ENCODE results near the gene SMARCE1. TPM values are rescaled to one million over a fixed set of nuclear protein-coding genes. Genes with fewer than 3 reads are reported as not detected.

SMARCE1 gene
- polyA plus RNA-seq, 1 donor from 2014 or later = 248 TPM

DNA sequence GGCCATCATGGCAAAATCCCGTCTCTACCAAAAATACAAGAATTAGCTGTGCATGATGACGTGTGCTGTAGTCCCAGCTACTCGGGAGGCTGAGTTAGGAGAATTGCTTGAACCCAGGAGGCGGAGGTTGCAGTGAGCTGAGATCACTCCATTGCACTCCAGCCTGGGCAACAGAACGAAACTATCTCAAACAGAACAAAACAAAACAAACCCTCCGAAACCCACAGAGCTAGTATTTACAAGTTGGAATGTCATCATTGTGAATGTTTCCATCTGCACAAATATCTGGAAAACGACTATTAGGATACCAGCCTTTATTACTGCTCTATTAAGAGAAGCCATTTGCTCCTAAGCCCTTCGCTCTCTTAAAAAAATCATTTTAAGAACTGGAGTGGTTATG lies 26.0 kb downstream of the SMARCE1 start:
- Histone ChIP-seq H4K20me1 (ENCODE audit: insufficient read depth) (no peaks in the 10 kb centered on the region), H3K4me3 (ENCODE audit: low read length) (no peak overlapping the region), H3K4me2 (ENCODE audit: low read length) (no peak overlapping the region), H3K9ac (ENCODE audit: low read length) (no peak overlapping the region), H3K36me3 (ENCODE audit: insufficient read depth, low read length) (no peaks in the 10 kb centered on the region), H3K9me2 (ENCODE audit: insufficient read depth, low read length) (no peaks in the 10 kb centered on the region), H2AFZ (ENCODE audit: low read depth, low read length) (no peak overlapping the region), H3K79me2 (replicated peaks; ENCODE audit: insufficient read depth, low read length) (no peaks in the 10 kb centered on the region), H3K9me3 (ENCODE audit: low read length) (no peaks in the 10 kb centered on the region), H3F3A (ENCODE audit: insufficient read depth, low read length, poor library complexity, severe bottlenecking) (no peaks in the 10 kb centered on the region), H3K27ac (ENCODE audit: low read length) (no peak overlapping the region), H3K27me3 (ENCODE audit: insufficient read depth, low read depth, low read length) (no peaks in the 10 kb centered on the region)
- TF ChIP-seq EZH2 (IDR thresholded peaks at IDR 0.05; ENCODE audit: borderline replicate concordance, insufficient read depth, low read length, poor library complexity, severe bottlenecking) (no peak), TAF1 (IDR thresholded peaks at IDR 0.05; ENCODE audit: low read depth) (no peak), EP300 (conservative IDR thresholded peaks at IDR 0.05; ENCODE audit: poor library complexity, severe bottlenecking) (no peak), POLR2AphosphoS5 (IDR thresholded peaks at IDR 0.05) (no peak), SMC3 (conservative IDR thresholded peaks at IDR 0.05; ENCODE audit: poor library complexity) (no peak), MXI1 (conservative IDR thresholded peaks at IDR 0.05; ENCODE audit: poor library complexity, severe bottlenecking) (no peak), RAD21 (conservative IDR thresholded peaks at IDR 0.05) (no peak)
- TF ChIP-seq, protein P1, sequence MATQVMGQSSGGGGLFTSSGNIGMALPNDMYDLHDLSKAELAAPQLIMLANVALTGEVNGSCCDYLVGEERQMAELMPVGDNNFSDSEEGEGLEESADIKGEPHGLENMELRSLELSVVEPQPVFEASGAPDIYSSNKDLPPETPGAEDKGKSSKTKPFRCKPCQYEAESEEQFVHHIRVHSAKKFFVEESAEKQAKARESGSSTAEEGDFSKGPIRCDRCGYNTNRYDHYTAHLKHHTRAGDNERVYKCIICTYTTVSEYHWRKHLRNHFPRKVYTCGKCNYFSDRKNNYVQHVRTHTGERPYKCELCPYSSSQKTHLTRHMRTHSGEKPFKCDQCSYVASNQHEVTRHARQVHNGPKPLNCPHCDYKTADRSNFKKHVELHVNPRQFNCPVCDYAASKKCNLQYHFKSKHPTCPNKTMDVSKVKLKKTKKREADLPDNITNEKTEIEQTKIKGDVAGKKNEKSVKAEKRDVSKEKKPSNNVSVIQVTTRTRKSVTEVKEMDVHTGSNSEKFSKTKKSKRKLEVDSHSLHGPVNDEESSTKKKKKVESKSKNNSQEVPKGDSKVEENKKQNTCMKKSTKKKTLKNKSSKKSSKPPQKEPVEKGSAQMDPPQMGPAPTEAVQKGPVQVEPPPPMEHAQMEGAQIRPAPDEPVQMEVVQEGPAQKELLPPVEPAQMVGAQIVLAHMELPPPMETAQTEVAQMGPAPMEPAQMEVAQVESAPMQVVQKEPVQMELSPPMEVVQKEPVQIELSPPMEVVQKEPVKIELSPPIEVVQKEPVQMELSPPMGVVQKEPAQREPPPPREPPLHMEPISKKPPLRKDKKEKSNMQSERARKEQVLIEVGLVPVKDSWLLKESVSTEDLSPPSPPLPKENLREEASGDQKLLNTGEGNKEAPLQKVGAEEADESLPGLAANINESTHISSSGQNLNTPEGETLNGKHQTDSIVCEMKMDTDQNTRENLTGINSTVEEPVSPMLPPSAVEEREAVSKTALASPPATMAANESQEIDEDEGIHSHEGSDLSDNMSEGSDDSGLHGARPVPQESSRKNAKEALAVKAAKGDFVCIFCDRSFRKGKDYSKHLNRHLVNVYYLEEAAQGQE (IDR thresholded peaks at IDR 0.05; ENCODE audit: borderline replicate concordance) = no peak
- TF ChIP-seq, protein P2, sequence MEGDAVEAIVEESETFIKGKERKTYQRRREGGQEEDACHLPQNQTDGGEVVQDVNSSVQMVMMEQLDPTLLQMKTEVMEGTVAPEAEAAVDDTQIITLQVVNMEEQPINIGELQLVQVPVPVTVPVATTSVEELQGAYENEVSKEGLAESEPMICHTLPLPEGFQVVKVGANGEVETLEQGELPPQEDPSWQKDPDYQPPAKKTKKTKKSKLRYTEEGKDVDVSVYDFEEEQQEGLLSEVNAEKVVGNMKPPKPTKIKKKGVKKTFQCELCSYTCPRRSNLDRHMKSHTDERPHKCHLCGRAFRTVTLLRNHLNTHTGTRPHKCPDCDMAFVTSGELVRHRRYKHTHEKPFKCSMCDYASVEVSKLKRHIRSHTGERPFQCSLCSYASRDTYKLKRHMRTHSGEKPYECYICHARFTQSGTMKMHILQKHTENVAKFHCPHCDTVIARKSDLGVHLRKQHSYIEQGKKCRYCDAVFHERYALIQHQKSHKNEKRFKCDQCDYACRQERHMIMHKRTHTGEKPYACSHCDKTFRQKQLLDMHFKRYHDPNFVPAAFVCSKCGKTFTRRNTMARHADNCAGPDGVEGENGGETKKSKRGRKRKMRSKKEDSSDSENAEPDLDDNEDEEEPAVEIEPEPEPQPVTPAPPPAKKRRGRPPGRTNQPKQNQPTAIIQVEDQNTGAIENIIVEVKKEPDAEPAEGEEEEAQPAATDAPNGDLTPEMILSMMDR (IDR thresholded peaks at IDR 0.05; ENCODE audit: poor library complexity, severe bottlenecking) = no peak

DNA sequence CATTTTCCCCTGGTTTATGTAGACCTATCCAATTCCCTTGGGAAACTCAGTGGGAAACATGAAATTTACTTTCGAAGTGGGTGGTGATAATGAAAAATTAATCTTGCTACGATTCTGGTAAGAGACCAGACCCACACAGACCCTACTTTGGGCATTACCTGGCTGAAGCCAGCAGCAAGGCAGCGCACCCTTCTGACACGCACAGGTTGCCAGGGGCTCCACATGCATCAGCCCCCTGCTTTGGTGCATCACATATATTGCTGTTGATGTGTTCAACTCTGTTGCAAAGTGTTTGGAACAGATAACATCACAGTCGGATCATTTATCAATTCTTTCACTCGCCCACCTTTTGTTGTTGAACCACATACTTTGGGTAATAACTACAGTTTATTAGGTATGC lies 26.6 kb downstream of the SMARCE1 start:
- Histone ChIP-seq H2AFZ (ENCODE audit: low read depth, low read length) (no peak overlapping the region), H3K79me2 (replicated peaks; ENCODE audit: insufficient read depth, low read length) (no peaks in the 10 kb centered on the region), H3F3A (ENCODE audit: insufficient read depth, low read length, poor library complexity, severe bottlenecking) (no peaks in the 10 kb centered on the region), H3K27me3 (ENCODE audit: insufficient read depth, low read depth, low read length) (no peaks in the 10 kb centered on the region), H3K36me3 (ENCODE audit: insufficient read depth, low read length) (no peaks in the 10 kb centered on the region), H3K9me2 (ENCODE audit: insufficient read depth, low read length) (no peaks in the 10 kb centered on the region), H3K9ac (ENCODE audit: low read length) (no peak overlapping the region), H3K4me3 (ENCODE audit: low read length) (no peak overlapping the region), H3K27ac (ENCODE audit: low read length) (no peak overlapping the region), H4K20me1 (ENCODE audit: insufficient read depth) (no peaks in the 10 kb centered on the region), H3K4me2 (ENCODE audit: low read length) (no peak overlapping the region), H3K9me3 (ENCODE audit: low read length) (no peaks in the 10 kb centered on the region)
- TF ChIP-seq POLR2AphosphoS5 (IDR thresholded peaks at IDR 0.05) = no peak
- TF ChIP-seq, protein P2 (IDR thresholded peaks at IDR 0.05; ENCODE audit: poor library complexity, severe bottlenecking) = no peak
